NOMO-1 treated with dmso at 0.1 percent for 144 hours (cell line): ENCODE results near the gene GRM1.
"Not testable (repeated sequence)": the region's sequence is repeated elsewhere in the genome, so short reads cannot be mapped to it uniquely, and the experiment has no call there.

Experiments
- DNase-seq: peaks from one replicate; lab custom pipeline; 2025; ENCODE audit not compliant: unreplicated experiment; lab: John Stamatoyannopoulos, UW

The GRM1 gene

GRCh38 chr6:146191166-146191565, 162.3 kb downstream of the GRM1 start:
- DNase-seq, result no peak

DNA sequence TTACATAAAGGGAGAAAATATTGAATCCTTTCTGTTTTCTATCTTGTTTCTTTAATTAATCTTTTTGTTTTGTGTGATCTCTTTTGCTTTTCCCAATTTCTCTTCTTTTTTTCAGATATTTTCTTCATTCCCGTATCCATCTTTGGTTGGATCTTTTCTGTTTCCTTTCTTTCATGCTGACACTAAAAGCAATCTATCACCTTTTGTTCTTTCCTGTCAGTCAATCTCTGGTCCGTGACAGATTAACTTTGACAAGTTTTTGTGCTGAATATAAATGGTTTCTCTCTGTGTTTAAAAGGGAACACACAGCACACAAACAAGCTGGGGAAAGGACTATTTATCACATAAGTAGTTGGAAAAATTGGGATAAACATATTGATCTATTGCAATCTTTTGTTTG, 162.8 kb downstream of the GRM1 start:
- no peak for DNase-seq

DNA sequence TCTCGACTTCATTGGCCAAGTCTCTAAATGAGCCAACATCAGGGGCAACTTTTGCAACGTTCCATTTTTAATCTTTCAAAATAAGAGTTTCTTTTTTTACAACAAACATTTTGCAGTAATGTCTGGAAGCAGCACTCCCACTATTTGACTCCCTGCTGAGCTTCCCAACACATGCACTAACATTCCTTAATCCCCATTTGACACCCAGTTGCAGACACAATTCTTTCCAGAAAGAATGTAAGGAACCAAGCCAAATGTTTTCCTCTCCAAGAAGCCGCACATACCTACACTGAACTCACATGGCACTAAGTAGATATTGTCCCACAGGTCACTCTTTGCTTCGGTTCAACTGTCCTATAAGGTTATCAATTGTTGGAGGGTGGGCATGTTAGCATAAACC, 165.6 kb downstream of the GRM1 start:
- no peak for DNase-seq

DNA sequence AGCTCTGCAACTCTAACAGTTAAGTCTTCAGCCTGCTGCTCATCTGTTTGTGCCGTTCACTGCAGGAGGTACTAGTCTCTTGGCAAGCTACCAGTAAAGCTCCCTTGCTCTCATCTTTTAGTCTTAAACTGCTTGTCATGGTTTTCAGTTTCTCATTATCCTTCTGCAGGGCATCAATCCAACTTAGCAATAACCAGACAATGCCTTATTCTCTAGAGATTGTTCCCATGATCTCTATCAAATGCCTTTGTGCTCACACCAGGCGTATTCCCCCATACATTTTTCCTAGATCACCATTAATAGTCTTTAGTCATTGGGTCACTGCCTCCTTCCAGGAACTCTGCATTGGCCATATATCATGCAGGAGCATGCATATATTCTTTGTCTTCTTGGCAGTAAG, 171.3 kb downstream of the GRM1 start:
- no peak for DNase-seq

GRCh38 chr6:146202570-146202969, 173.7 kb downstream of the GRM1 start:
- DNase-seq, result no peak

GRCh38 chr6:146209942-146210341, 181.1 kb downstream of the GRM1 start:
- no peak for DNase-seq

- no peak for DNase-seq
These were observed 181.7 kb downstream of the GRM1 start for GRCh38 chr6:146210406-146211083.

DNA sequence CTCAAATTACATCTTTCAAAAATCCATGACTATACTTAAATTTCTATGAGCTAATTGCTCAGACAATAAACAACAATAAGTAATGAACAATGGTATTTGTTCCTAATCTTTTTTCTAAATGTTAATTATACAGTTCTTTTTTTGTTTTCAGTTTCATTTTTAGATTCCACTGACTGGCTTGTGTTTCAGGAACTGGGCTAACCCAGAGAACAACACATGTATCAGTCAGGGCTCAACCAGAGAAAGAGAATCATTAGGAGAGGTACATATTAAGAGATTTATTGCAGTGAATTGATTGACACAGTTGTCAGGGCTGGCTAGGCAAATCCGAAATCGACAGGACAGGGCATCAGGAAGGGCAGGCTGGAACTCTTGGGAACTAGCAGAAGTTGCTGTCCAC, 182.8 kb downstream of the GRM1 start:
- no peak for DNase-seq

GRCh38 chr6:146212781-146213180, 183.9 kb downstream of the GRM1 start:
- DNase-seq, result no peak

DNA sequence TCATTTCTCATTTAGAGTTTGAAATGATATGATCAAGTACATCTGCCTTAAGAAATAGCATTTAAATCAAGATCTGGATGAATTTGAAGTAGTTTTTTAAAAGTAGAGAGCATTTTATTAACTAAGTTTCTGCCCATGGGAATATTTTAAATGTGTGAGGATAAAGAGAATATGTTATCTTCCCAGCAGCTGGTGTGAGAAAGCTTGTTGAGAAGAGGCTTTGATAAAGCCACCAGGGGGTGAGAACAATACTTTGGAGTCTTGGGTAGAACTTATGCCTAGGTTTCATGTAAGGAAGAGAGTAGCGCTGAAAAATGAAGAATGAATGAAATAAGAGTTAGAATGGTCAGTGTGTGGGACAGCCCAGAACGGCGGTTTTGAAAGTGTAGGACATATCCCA, 190.2 kb downstream of the GRM1 start:
- DNase-seq, result no peak

DNA sequence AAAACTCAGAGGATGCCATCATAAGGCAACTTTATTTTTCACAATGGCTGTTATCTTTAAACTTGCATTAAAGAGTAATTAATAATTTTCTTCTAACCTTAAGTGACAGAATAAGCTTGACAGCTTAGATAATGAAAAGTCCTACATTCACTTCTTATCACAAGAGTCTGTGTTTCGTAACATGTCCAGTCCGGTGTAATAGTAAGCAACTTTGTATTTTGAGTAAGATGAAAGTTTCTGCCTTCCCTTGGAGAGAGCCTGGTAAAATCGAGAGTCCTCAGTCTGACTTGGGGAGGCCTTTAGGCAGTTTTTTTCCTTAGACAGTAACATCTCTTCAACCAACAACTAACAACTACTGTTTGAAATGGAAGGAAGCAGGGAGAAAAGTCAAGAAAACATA, 195.6 kb downstream of the GRM1 start:
- no peak for DNase-seq

DNA sequence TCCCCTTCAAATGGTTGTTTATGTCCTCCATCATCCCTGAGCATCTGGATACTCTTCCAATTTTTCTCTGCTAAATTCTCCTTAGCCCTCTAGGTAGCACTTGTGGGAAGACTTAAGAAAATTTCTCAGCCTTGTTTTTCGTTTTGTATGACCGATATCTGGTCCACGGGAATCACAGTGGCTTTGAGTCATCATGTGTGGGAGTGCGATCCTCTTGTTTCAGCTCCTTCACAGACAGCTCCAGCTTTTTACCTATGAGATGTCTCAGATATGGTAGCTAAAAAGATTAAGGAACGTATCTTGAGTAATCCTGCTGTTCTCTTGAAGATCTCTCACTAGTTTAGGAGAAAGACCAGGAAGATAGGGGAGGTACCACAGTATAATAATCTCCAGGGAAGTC, 196.1 kb downstream of the GRM1 start:
- DNase-seq, result no peak

DNA sequence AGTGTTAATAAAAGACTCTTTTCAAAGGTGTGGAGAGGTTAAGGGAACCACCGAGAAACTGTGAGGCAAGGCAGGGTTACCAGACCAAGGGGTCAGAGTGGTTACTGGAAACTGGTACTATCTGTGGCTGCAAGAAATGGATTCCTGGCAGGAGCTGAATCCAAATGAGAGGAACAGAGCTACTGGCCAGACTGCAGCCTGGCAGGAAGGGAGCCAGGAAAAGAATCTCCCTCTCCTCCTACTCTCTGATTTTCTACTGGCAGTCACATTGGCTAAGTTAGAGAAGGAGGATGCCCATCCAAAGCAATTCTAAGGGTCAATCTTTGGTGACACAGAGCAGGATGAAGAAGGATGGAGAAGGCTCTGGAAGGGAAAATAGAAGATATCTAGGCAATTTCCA, 211.5 kb downstream of the GRM1 start:
- no peak for DNase-seq

DNA sequence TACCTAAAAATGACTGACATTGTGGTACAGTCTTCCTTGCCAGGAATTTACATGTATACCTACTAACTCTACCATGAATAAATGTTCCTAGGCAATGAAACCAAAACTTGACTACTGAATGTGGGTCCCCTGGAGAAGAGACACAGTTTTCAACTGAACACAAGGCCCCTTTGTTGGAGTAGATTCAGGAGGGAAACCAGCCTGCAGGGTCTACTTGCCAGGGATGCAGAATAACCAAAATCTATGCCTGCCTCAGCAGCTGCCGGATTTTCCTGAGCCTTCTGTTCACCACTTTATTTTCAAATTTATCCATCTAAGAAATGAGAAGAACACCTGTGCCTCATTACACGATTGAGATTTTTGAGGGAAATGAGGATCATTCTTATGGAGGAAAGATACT, 211.9 kb downstream of the GRM1 start:
- no peak for DNase-seq

DNA sequence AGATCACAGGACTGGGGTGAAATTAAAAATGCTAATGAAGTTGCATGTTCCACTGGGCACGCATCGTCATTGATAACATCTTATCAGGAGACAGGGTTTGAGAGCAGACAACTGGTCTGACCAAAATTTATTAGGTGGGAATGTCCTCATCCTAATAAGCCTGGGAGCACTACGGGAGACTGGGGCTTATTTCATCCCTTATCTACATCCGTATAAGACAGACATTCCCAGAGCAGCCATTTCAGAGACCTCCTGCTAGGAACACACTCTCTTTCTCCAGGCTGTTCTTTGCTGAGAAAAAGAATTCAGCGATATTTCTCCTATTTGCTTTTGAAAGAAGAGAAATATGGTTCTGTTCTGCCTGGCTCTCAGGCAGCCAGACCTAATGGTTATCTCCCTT, 214.8 kb downstream of the GRM1 start:
- not testable (repeated sequence) for DNase-seq

- DNase-seq, result no peak
These were observed 215.8 kb downstream of the GRM1 start for GRCh38 chr6:146244630-146245143.

DNA sequence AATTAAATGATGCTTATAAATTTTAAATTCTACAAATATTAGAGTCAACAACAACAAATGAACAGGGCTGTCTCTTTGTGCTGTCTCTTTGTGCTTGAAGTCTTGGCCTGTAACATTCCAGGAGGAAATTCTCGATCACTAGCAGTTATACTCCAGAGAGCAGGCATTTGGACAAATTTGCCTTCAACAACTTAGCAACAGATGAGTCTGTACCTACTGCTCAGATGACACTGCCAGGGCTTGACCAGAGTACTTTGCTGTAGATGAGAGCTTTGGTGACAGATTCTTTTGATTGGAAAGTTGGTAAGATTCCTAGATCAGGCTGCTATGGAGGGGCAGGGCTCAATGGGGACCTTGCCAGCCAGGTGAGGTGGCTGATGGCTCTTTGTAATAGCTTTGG, 217.2 kb downstream of the GRM1 start:
- no peak for DNase-seq

DNA sequence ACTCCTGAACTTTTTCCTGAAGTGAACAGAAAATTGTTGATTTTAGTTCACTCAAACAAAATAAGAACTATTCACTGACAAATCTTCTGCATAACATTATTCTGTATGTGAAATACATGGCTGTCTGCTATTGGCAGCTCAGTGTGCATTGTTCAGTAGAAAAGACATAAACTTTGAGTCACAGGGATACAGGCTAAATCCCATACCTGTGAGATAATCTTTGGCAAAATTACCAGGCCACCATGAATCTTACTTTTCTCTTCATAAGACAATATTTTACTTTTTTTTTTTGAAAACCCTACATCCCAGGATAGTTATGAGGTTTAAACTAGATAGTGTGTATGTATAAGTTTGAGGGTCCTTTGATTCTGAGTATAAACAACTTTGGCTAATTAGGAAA, 224.8 kb downstream of the GRM1 start:
- no peak for DNase-seq

DNA sequence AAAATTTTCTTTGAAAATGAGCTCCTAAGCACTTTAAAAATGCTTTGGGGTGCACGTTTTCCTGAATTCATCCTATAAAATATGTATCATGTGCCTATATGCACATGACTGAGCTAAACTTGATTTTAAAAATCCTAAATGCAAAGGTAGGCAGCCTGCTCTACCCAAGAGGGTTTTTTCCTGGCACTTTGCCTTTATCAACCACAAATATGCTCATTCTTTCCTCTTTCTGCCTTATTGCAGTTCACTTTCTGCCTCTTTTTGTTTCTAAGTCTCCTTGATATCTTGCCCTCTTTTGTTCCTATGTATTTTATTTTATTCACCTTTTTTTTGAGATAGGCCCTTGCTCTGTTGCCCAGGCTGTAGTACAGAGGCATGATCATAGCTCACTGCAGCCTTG, 229.3 kb downstream of the GRM1 start:
- DNase-seq, result no peak

DNA sequence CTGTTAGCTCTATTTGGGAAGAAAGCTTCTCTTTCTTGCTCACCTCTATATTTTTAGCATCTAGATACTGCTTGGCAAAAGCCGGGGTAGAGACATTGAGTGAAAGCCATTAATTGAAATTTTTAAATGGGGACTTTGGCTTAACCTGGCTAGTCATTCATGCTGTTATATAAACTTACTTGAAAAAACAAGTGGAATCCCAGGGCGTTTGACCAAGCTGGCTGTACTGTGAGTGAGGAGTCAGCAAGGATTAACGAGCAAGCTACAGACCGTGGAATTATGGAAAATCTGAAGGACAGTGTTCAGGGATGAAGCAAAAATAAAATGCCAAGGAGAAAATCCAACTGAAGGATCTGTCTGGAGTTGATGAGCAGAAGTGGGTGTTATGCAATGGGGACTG, 232.0 kb downstream of the GRM1 start:
- DNase-seq, result no peak

DNA sequence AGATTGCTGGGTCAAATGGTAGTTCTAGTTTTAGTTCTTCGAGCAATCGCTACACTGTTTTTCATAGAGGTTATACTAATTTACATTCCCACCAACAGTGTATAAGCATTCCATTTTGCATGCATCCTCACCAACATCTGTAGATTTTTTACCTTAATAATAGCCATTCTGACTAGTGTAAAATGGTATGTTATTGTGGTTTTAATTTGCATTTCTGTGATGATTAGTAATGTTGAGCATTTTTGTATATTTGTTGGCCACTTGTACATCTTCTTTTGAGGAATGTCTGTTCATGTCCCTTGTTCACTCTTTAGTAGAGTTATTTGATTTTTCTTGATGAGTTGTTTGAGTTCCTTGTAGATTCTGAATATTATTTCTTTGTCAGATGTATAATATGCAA, 236.2 kb downstream of the GRM1 start:
- DNase-seq, result no peak

DNA sequence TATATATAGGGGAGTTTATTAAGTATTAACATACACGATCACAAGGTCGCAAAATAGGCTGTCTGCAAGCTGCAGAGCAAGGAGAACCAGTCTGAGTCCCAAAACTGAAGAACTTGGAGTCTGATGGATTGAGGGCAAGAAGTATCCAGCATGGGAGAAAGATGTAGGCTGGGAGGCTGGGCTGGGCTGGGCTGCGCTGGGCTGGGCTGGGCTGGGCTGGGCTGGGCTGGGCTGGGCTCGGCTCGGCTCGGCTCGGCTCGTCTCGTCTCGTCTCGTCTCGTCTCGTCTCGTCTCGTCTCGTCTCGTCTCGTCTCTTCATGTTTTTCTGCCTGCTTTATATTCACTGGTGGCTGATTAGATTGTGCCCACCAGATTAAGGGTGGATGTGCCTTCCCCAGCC, 238.6 kb downstream of the GRM1 start:
- DNase-seq, result no peak

- DNase-seq, result no peak
These were observed 239.1 kb downstream of the GRM1 start for GRCh38 chr6:146267946-146268345.
